Measurements from ENCODE around the gene DNAI4. TPM values are rescaled to one million over a fixed set of nuclear protein-coding genes. Genes with fewer than 3 reads are reported as not detected.
"Not testable (repeated sequence)": the region's sequence is repeated elsewhere in the genome, so short reads cannot be mapped to it uniquely, and the experiment has no call there.

Gene DNAI4
- polyA plus RNA-seq, 3 donors: 0.09 TPM; not detected in 2

DNA sequence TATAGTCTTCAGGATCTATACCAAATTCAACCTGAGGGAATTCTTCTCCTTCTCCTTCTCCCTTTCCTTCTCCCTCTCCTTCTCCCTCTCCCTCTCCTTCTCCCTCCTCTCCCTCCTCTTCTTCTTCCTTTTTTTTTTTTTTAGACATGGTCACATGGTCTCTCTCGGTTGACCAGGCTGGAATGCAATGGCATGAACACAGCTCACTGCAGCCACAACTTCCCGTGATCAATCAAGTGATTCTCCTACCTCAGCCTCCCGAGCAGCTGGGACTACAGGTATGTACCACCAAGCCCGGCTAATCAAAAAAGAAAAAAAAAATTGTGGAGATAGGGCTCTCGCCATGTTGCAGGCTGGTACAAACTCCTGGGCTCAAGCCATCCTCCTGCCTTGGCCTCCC lies 51.5 kb downstream of the DNAI4 start:
- Histone ChIP-seq H2AFZ (ENCODE audit: insufficient read depth, low read depth, low read length, poor library complexity, severe bottlenecking) (no peak overlapping the region), H3K4me1 (ENCODE audit: control insufficient read depth in 1 of 2, insufficient read depth in 2 of 2, low read length in 2 of 2) (no peaks in the 10 kb centered on the region), H3K27me3 (ENCODE audit: control insufficient read depth in 2 of 2, insufficient read depth in 2 of 2, low read length in 2 of 2) (no peaks in the 10 kb centered on the region), H3K79me2 (ENCODE audit: insufficient read depth, low read length) (no peaks in the 10 kb centered on the region), H3K36me3 (replicated peaks in 1 of 2; ENCODE audit: control insufficient read depth in 1 of 2, insufficient read depth in 2 of 2, low read length in 2 of 2) (no peaks in the 10 kb centered on the region), H3K4me2 (replicated peaks; ENCODE audit: extremely low read depth, low read length, poor library complexity, severe bottlenecking) (no peak overlapping the region), H3K9ac (ENCODE audit: insufficient read depth, low read length, poor library complexity, severe bottlenecking) (no peak overlapping the region), H3K27ac (ENCODE audit: low read depth in 1 of 2, low read length in 2 of 2) (no peak overlapping the region), H3K9me3 (replicated peaks in 1 of 2; ENCODE audit: control insufficient read depth in 1 of 2, insufficient read depth in 1 of 2, low read length in 2 of 2) (no peaks in the 10 kb centered on the region), H4K20me1 (ENCODE audit: insufficient read depth, low read length) (no peaks in the 10 kb centered on the region), H3K4me3 (replicated peaks in 1 of 3; ENCODE audit: low read depth in 2 of 3, low read length in 3 of 3) (no peak overlapping the region)
- H3K27ac Mint-ChIP-seq: peak overlapping the region in 1 of 7 donors; percentile 3
- no peak for DNase-seq
- no peaks in the 10 kb centered on the region for H3K36me3 Mint-ChIP-seq
- intact Hi-C loops (cut with micrococcal nuclease): no loop called here
- H3K4me3 Mint-ChIP-seq: no peak overlapping the region
- H3K9me3 Mint-ChIP-seq: peaks cover 0 to 2% (median 0%) of the 10 kb centered on the region in 7 donors
- H3K4me1 Mint-ChIP-seq: no peaks in the 10 kb centered on the region
- H3K27me3 Mint-ChIP-seq (ENCODE audit: low read depth in 3 of 3): no peaks in the 10 kb centered on the region
- 88% methylated on average over 3 of the region's 5 CpGs for WGBS (ENCODE audit: insufficient coverage)
- TF ChIP-seq, protein P1, sequence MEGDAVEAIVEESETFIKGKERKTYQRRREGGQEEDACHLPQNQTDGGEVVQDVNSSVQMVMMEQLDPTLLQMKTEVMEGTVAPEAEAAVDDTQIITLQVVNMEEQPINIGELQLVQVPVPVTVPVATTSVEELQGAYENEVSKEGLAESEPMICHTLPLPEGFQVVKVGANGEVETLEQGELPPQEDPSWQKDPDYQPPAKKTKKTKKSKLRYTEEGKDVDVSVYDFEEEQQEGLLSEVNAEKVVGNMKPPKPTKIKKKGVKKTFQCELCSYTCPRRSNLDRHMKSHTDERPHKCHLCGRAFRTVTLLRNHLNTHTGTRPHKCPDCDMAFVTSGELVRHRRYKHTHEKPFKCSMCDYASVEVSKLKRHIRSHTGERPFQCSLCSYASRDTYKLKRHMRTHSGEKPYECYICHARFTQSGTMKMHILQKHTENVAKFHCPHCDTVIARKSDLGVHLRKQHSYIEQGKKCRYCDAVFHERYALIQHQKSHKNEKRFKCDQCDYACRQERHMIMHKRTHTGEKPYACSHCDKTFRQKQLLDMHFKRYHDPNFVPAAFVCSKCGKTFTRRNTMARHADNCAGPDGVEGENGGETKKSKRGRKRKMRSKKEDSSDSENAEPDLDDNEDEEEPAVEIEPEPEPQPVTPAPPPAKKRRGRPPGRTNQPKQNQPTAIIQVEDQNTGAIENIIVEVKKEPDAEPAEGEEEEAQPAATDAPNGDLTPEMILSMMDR (IDR thresholded peaks at IDR 0.05): no peak

DNA sequence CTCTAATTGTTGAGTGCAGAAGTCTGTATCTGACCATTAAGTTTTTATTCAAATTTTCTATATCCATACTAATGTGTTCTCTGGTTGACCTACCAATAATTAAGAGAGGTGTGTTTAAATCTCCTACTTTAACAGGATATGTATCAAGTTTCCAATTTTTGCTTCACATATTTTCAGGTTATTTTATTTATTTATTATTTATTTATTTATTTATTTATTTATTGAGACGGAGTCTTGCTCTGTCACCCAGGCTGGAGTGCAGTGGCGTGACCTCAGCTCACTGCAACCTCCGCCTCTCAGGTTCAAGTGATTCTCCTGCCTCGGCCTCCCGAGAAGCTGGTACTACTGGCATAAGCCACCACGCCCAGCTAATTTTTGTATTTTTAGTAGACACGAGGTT lies 52.6 kb downstream of the DNAI4 start:
- H3K4me3 ChIP-seq (replicated peaks in 1 of 3; ENCODE audit: low read depth in 2 of 3, low read length in 3 of 3); H4K20me1 ChIP-seq (ENCODE audit: insufficient read depth, low read length); H3K4me2 ChIP-seq (replicated peaks; ENCODE audit: extremely low read depth, low read length, poor library complexity, severe bottlenecking); H3K79me2 ChIP-seq (ENCODE audit: insufficient read depth, low read length); H3K36me3 Mint-ChIP-seq; H3K4me3 Mint-ChIP-seq; H3K36me3 ChIP-seq (replicated peaks in 1 of 2; ENCODE audit: control insufficient read depth in 1 of 2, insufficient read depth in 2 of 2, low read length in 2 of 2); H2AFZ ChIP-seq (ENCODE audit: insufficient read depth, low read depth, low read length, poor library complexity, severe bottlenecking); DNase-seq; H3K27me3 ChIP-seq (ENCODE audit: control insufficient read depth in 2 of 2, insufficient read depth in 2 of 2, low read length in 2 of 2); H3K4me1 Mint-ChIP-seq; H3K27ac Mint-ChIP-seq; H3K4me1 ChIP-seq (ENCODE audit: control insufficient read depth in 1 of 2, insufficient read depth in 2 of 2, low read length in 2 of 2); H3K9me3 Mint-ChIP-seq; H3K9me3 ChIP-seq (replicated peaks in 1 of 2; ENCODE audit: control insufficient read depth in 1 of 2, insufficient read depth in 1 of 2, low read length in 2 of 2); H3K27ac ChIP-seq (ENCODE audit: low read depth in 1 of 2, low read length in 2 of 2); intact Hi-C loops (cut with micrococcal nuclease); H3K27me3 Mint-ChIP-seq (ENCODE audit: low read depth in 3 of 3); H3K9ac ChIP-seq (ENCODE audit: insufficient read depth, low read length, poor library complexity, severe bottlenecking): not testable (repeated sequence)
- WGBS (ENCODE audit: insufficient coverage): 100% methylated on average over 3 of the region's 7 CpGs
